ENCODE results near the gene UIMC1. TPM values are rescaled to one million over a fixed set of nuclear protein-coding genes. Genes with fewer than 3 reads are reported as not detected.

The UIMC1 gene
- total RNA-seq, 1 donor from 2014 or later = 40.9 TPM

GRCh38 chr5:176927562-176927961 is 79.0 kb downstream of the UIMC1 start:
- H3K4me3 Mint-ChIP-seq (ENCODE audit: unreplicated experiment) = no peak overlapping the region
- H3K27ac Mint-ChIP-seq (ENCODE audit: unreplicated experiment) = no peak overlapping the region
- DNase-seq (ENCODE audit: low spot score) = no peak
- H3K27me3 Mint-ChIP-seq (ENCODE audit: unreplicated experiment) = no peaks in the 10 kb centered on the region
- no peak for TF ChIP-seq CTCF (IDR thresholded peaks at IDR 0.05; ENCODE audit: unreplicated experiment)
- H3K4me1 Mint-ChIP-seq (ENCODE audit: unreplicated experiment) = no peaks in the 10 kb centered on the region
- H3K36me3 Mint-ChIP-seq (ENCODE audit: low read depth, unreplicated experiment) = peaks cover 10% of the 10 kb centered on the region
- no peaks in the 10 kb centered on the region for H3K9me3 Mint-ChIP-seq (ENCODE audit: unreplicated experiment)

- no peaks in the 10 kb centered on the region for H3K27me3 Mint-ChIP-seq (ENCODE audit: unreplicated experiment)
- no peak overlapping the region for H3K27ac Mint-ChIP-seq (ENCODE audit: unreplicated experiment)
- H3K4me1 Mint-ChIP-seq (ENCODE audit: unreplicated experiment) = no peaks in the 10 kb centered on the region
- H3K9me3 Mint-ChIP-seq (ENCODE audit: unreplicated experiment) = no peaks in the 10 kb centered on the region
- no peak overlapping the region for H3K4me3 Mint-ChIP-seq (ENCODE audit: unreplicated experiment)
- TF ChIP-seq CTCF (IDR thresholded peaks at IDR 0.05; ENCODE audit: unreplicated experiment) = no peak
- peaks cover 8% of the 10 kb centered on the region for H3K36me3 Mint-ChIP-seq (ENCODE audit: low read depth, unreplicated experiment)
- DNase-seq (ENCODE audit: low spot score) = no peak
Observed at GRCh38 chr5:176922817-176923216, 83.8 kb downstream of the UIMC1 start.

- Mint-ChIP-seq H3K27ac (ENCODE audit: unreplicated experiment) (no peak overlapping the region), H3K36me3 (ENCODE audit: low read depth, unreplicated experiment) (peaks cover 8% of the 10 kb centered on the region), H3K9me3 (ENCODE audit: unreplicated experiment) (no peaks in the 10 kb centered on the region), H3K27me3 (ENCODE audit: unreplicated experiment) (no peaks in the 10 kb centered on the region), H3K4me3 (ENCODE audit: unreplicated experiment) (no peak overlapping the region), H3K4me1 (ENCODE audit: unreplicated experiment) (no peaks in the 10 kb centered on the region)
- no peak for DNase-seq (ENCODE audit: low spot score)
- no peak for TF ChIP-seq CTCF (IDR thresholded peaks at IDR 0.05; ENCODE audit: unreplicated experiment)
Observed at GRCh38 chr5:176921714-176922113, 84.9 kb downstream of the UIMC1 start.

- Mint-ChIP-seq H3K27ac (ENCODE audit: unreplicated experiment) (no peak overlapping the region), H3K36me3 (ENCODE audit: low read depth, unreplicated experiment) (peaks cover 8% of the 10 kb centered on the region), H3K27me3 (ENCODE audit: unreplicated experiment) (no peaks in the 10 kb centered on the region), H3K9me3 (ENCODE audit: unreplicated experiment) (no peaks in the 10 kb centered on the region), H3K4me3 (ENCODE audit: unreplicated experiment) (peak overlapping the region; percentile 6), H3K4me1 (ENCODE audit: unreplicated experiment) (no peaks in the 10 kb centered on the region)
- no peak for TF ChIP-seq CTCF (IDR thresholded peaks at IDR 0.05; ENCODE audit: unreplicated experiment)
- no peak for DNase-seq (ENCODE audit: low spot score)
Observed at GRCh38 chr5:176918613-176919012, 88.0 kb downstream of the UIMC1 start.

GRCh38 chr5:176916337-176916736 is 90.2 kb downstream of the UIMC1 start:
- Mint-ChIP-seq H3K27ac (ENCODE audit: unreplicated experiment) (no peak overlapping the region), H3K27me3 (ENCODE audit: unreplicated experiment) (no peaks in the 10 kb centered on the region), H3K4me1 (ENCODE audit: unreplicated experiment) (no peaks in the 10 kb centered on the region), H3K9me3 (ENCODE audit: unreplicated experiment) (no peaks in the 10 kb centered on the region), H3K4me3 (ENCODE audit: unreplicated experiment) (no peak overlapping the region), H3K36me3 (ENCODE audit: low read depth, unreplicated experiment) (peaks cover 8% of the 10 kb centered on the region)
- no peak for DNase-seq (ENCODE audit: low spot score)
- TF ChIP-seq CTCF (IDR thresholded peaks at IDR 0.05; ENCODE audit: unreplicated experiment) = no peak

Measured in endothelial cell (in vitro differentiated cells).